Activated CD8-positive, alpha-beta memory T cell treated with anti-CD3 and anti-CD28 coated beads, Interleukin-2, amount 50 U/mL, for 24 hours (primary cell): ENCODE data around the gene SULT6B1.
"Not testable (repeated sequence)": the region's sequence is repeated elsewhere in the genome, so short reads cannot be mapped to it uniquely, and the experiment has no call there.

Source experiments
- DNase-seq: peaks from one replicate; pipeline ENCODE4 v3.0.0-alpha.2; 2020; ENCODE audit errors: extremely low read depth

Gene SULT6B1, protein sequence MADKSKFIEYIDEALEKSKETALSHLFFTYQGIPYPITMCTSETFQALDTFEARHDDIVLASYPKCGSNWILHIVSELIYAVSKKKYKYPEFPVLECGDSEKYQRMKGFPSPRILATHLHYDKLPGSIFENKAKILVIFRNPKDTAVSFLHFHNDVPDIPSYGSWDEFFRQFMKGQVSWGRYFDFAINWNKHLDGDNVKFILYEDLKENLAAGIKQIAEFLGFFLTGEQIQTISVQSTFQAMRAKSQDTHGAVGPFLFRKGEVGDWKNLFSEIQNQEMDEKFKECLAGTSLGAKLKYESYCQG

DNA sequence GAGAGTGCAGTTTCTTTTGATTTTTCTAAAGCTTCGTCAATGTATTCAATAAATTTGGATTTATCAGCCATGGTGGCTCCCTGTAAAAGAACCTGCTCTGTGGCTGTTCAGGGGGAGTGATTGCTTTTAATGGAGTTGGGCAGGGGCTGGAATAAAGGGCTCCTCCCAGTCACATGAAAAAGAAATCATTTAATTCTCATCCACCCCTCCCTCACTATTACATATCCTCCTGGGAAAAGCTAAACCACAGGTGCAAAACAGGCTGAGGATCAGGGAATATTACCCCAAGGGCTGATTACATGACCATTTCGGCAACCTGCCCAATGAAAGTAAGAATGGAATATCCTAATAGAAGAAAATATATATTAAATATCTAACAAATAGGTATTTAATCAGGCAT is at the start of gene SULT6B1:
Gene SULT6B1, minus strand, starts transcription at position 101 of the 400 bp plus-strand sequence. Its CDS starts 30 bp downstream, at position 71.
- DNase-seq: no peak

DNA sequence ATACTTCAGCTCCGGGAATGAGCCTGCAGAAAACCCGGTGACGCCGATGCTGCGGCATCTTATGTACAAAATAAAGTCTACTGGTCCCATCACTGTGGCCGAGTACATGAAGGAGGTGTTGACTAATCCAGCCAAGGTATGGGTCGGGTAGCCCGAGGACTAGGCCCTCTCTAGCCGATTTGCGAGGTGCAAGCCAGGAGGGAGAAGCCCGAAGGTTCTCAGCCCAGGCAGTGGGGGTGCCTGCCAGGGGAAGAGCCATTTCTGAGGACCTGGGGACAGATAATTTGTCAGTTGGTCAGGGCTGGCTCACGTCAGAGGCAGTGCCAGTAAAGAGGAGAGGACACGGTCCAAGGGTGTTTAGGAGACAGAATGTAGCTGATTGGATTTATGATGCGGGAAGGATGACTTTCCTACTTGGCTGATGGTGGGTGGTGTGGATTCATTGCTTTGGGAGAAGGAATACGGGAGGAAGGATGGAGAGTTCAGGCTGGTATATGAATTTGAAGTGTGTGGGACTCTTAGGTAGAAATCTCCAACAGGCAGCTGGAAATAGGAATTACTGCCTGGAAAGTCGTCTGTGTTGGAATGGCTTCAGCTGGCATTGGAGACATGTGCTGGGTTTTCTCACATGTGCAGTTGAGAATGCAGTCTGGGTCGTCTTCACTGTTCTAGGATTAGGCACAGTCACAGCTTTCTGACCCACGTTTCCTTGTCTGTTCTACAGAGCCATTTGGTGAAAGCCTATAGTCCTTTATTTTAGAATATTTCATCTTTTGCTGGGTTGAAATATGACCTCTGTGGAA is 43.9 kb upstream of the SULT6B1 start:
- no peak for DNase-seq

DNA sequence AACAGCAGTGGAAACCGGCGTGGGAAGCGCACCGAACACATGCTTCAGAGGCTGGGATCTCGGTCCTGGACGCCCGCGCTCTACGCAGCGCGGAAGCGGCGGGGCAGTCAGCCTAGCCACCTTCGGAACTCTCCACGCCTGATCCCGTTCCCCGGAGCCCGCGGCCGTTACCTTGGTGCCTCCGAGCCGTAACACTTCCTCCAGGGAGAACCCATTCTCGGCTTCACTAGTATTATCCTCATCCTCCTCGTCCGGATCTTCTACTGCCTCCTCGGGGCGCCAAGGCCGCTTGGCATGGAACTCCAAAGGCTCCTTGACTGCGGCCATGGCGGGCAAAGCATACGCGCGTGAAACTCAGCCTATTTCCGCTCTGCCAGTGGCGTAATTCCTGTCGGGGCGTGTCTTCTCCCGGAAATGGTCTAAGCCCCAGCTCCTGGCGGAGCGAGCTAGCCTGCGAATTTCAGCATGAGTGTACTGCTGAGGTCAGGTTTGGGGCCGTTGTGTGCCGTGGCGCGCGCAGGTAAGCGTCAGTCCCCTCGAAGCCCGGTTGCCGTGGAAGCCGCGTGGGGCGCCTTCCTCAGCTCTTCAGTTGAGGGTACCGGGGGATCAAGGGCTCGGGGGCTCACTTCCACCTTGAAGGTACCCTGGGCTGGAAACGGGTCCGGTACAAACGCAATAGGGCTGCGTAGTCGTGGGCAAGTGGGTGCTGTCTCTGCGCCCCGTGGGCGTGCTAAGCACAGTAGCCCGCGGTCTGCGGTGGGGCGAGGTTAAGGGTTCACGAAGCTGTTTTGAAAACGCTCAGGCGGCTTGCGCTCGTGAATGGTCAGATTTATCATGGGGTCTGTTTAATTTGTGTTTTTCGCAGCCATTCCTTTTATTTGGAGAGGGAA is 43.0 kb upstream of the SULT6B1 start, which contains the start of the genes CEBPZ and NDUFAF7:
Gene CEBPZ, minus strand, starts transcription at position 356 of the 890 bp plus-strand sequence. Its CDS starts 29 bp downstream, at position 327.
Gene NDUFAF7, plus strand, starts transcription at position 418 of the 890 bp plus-strand sequence. Its CDS starts 48 bp downstream, at position 466.
- DNase-seq: peak; percentile 79

DNA sequence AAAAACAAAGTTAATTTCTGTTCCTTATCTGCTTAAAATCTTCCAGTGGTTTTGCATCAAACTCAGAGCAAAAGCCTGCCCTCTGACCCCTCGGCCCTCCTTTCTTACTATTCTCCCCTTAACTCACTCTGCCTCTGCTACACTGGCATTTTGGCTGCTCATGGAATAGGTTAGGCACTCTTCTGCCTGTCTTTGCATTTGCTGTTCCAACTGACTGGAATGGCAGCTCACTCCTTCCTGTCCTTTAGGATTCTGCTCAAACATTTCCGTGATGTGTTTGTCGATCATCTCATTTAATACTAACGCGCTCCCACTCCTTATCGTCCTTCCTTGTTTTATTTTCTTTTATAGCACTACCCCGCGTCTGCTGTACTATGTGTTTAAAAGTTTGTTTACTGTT is 42.1 kb upstream of the SULT6B1 start:
- DNase-seq: no peak

DNA sequence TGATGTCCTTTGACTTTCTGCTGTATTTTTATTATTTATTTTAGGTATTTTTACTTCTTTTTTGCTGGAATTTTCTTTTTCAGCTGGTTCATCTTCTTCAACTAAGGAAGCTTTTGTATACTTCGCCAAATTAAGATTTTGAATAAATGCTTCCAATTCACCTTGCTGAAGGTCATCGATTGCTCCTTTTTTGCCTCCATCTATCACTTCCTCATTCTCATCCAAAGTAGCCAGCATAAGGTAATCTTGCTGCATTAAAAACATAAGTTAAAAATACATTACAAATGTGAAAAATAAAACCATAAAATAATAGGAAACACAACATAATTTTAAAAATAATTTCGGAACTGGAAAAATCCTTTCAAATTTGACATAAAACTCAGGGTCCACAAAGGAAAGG is 40.3 kb upstream of the SULT6B1 start:
- no peak for DNase-seq

DNA sequence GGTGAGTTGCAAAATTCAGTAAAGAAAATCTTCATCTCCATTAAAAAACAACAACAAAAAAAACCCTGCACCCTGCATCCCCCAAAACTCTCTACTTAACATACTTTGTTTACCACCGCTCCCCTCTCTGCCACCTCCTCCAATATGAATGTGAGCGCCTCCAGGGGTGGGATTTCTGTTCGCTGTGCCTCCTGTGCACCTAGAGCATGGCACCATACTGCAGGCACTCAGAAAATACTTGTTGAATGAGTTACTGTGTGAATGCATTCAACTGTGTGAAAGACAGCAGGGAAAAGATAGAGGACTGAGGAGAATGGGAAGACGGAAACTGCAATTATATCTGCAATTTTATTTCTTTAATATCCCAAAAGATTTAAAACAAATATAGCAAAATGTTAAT is 38.4 kb upstream of the SULT6B1 start:
- DNase-seq: no peak

DNA sequence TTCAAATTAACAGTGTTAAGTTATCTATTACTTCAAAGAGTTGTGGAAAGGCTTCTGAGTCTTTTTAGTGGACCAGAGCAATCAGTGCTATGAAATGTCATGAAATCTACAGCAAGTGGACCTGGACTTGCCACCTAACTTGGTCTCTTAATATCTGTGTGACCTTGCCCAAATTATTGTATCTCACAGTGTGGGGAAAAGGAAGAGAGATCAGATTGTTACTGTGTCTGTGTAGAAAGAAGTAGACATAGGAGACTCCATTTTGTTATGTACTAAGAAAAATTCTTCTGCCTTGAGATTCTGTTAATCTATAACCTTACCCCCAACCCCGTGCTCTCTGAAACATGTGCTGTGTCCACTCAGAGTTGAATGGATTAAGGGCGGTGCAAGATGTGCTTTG is 36.7 kb upstream of the SULT6B1 start:
- DNase-seq: not testable (repeated sequence)

DNA sequence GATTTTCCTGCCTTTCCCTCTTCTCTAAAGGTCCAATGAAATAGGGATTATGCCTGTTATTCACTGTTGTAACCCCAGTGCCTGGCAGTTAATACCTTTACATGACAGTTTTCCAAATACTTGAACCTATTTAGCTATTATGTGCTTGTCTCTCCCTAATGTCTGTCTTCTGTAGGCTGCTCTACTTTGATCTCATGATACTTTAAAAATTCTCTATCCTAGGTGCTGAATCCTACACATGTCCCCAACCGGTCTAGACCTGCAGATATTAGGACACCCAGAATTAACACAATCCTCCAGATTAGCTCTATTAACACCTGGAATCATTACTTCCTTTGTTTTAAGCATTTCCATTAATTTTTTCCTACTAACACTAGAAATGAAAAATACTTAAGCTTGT is 35.6 kb upstream of the SULT6B1 start:
- no peak for DNase-seq

DNA sequence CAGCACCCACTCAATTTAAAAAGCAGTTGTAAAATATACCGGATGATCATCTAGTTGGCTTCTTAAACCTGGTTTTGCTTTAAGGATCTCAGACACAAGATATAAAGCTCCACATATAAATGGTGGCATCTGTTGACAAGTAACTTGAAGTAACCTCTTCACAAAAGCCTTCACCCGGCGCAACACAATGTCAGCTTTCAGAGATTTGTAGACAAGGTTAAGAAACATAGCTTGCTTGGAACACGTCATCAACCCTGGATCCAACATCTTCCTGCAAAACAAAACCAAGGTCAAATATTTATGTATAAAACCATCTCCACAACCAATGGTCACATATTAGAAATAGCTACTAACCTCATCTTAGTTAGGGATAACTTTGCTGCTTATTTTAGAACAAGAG is 34.7 kb upstream of the SULT6B1 start:
- no peak for DNase-seq

DNA sequence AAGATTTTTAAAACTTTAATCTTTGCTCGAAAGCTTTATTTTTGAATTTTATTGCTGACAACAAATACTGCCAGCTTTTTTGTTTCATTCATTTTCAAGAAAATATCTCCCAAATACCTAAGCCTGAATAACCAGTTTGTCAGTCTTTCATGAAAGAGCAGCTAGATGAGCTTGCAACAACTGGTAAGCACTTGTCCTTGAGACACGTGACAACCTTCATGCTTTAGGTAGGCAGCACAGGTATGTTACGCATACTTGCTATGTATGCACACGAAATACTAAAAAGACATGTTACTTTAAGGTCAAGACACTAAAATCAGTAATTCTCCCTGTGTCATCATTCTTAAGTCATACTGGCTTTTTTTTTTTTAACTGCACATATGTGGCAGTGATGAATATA is 30.6 kb upstream of the SULT6B1 start:
- no peak for DNase-seq

DNA sequence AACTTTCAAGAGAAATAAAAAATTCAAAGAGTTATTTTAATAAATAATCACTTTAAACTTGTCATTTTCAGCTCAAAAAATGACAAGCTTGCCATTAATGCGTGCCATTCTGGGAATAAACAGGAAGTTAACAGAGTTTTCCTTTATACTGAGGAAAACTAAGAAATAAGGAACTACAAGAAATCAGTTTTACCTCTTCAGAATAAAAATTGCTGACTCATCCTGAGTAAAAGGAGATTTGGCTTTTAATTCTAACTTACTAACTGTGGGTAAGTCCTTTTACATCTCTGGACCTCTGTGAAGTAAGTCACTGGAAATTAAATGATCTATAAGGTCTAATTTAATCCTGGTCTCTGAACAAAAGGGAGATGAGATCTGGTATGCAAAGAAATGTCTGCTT is 26.8 kb upstream of the SULT6B1 start:
- no peak for DNase-seq

DNA sequence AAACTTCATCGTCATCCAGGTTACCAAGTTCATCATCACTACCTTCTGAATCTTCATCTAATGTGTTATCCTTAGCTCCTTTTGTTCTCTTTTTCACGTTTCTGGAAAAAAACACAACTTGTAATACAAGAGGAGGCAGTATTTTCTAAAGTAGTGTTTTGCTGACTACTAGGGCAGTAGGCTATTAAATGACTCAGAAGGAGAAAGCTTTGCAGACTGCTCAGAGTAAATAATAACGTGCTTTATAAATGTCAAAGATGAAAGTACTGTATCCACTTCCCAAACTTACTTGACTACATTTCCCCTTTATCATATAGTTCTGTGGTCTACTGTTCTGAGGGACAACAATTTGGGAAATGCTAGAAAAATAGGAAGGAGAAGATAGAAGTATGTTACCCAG is 23.5 kb upstream of the SULT6B1 start:
- DNase-seq: no peak

DNA sequence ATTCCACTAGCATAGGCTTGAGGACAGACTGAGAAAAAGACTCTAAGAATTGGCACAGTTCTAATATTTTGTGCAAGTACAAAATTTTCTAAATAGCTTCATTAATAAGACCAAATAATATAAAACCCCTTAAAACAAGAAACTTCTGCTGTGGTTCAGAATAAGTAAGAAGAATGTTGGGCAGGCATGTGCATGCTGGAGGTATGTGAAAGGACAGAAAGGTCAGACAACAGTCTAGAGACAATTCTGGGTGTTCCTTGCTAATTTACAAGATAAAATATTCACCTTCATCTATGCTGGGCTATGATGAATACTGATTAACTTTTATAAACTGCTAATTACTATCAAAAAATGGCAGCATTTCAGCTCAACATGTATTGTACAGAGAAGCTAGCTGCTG is 22.7 kb upstream of the SULT6B1 start:
- no peak for DNase-seq

DNA sequence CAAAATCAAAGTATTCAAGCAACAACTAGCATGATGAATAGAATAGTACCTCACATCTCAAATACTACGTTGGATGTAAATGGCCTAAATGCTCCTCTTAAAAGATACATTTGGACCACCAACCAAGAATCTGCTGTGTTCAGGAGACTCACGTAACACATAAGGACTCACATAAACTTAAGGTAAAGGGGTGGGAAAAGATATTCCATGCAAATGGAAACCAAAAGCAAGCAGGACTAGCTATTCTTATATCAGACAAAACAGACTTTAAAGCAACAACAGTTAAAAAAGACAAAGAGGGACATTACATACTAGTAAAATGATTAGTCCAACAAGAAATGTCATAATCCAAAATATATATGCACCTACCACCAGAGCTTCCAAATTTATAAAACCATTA is 18.3 kb upstream of the SULT6B1 start:
- DNase-seq: not testable (repeated sequence)

DNA sequence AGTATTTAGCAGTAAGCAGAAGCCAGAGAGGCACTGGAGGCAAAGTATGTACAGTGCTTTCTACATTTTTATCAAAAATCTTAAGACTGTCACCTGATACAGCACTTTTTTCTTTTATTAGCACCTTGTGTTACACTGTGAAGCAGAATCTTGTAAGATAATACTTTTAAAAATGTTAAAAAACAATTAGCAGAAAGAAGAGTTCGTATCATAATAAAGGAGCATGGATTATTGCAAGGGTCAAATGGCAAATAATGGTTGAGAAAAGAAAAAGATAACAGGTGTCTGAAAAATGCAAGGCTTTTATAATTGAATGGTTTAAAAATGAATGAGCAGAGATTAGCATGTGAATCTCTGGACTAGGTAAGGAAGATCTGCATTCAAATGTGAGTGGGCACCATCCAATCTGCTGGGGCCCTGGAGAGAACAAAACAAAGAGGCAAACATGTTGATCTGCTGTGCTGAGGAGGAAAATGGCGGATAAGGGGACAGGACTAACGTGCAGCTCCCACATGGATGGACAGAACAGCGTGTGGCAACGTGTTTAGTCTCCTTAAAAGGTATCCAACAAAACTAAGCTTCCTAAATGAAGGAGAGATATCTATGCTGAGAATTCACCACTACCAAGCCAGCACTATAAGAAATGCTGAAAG is 17.3 kb upstream of the SULT6B1 start:
- DNase-seq: no peak

DNA sequence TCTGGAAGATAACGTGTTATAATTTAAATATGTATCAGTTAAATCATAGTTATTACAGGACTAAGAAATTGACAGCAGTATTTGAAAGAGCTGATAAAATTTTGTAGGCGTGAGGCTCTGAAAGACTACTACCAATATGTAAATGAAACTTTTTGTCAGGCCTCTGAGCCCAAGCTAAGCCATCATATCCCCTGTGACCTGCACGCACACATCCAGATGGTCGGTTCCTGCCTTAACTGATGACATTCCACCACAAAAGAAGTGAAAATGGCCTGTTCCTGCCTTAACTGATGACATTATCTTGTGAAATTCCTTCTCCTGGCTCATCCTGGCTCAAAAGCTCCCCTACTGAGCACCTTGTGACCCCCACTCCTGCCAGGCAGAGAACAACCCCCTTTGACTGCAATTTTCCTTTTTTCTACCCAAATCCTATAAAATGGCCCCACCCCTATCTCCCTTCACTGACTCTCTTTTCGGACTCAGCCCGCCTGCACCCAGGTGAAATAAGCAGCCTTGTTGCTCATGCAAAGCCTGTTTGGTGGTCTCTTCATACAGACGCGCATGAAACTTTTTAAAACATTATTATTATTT is 16.7 kb upstream of the SULT6B1 start:
- DNase-seq: not testable (repeated sequence)

DNA sequence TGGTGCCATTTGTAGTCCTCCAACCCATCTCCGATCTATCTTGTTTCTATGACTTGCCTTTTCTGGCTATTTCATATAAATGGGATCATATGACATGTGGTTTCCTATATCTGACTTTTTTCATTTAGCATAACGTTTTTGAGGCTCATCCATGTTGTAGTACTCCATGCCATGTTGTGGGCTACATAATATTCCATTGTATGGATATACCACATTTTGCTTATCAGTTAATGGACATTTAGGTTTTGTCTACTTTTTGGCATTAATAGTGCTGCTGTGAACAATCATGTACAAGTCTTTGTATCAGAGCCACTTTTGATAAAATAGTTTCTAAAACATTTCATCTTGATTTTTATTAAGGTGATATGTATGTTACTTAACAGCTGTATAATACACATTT is 15.2 kb upstream of the SULT6B1 start:
- DNase-seq: no peak

DNA sequence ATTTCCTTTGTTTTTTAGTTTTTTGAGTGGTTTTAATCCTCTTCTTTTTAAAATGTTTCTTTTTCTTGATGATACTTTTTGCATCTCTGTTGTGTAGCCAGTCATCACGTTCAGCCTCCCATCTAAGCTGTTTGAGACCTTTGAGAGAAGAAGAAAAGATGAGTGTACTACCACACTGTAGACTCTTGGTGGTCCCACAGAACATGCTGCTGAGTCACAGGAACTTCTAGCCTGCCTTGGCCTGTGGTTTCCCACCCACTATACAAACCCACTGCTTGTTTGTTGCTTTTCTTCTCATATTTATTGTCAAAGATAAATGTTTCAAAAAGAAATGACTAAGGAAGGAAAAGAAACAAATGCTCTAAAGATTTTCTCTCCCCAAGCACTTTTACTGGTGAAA is 13.3 kb upstream of the SULT6B1 start:
- peak; percentile 15 for DNase-seq

DNA sequence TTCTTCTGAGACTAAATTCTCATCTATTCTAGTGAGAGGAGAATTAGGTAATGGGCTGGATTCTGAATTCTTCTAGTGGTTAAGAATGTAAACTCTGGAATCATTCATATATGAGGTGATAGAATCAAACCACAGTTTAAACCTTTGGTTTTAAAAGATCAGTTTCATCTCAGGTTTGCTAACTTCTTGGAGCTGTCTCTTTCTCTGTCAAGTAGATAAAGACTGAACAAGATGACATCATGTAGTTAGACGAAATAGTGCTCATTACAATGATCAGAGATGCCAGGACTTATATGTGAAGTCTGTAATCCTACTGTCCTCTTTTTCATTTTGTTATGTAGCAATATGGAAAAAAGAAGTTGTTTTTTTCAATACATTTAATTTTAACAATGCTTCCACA is 12.7 kb upstream of the SULT6B1 start:
- no peak for DNase-seq

DNA sequence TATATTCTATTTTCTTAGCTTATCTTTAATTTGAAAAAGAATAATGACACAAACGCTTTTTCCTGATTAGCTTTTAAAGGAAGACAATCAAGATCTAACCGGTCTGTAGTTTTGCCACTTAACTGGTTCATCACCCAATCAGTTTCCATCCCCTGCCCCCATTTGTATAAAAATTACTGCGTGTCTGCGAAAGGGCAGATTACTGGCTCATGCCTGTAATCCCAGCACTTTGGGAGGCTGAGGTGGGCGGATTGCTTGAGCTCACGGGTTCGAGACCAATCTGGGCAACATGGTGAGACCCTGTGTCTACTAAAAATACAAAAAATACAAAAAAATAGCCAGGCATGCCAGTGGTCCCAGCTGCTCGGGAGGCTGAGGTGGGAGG is 10.2 kb upstream of the SULT6B1 start:
- no peak for DNase-seq
